Epithelial cell of esophagus (primary cell): Measurements from ENCODE around the gene CALHM5.

ENCODE experiments used
- DNase-seq: peaks from one replicate; pipeline ENCODE4 v3.0.0; 2010; ENCODE audit warnings: low read depth
- H3K4me3 ChIP-seq: 2 replicates; pipeline ENCODE4 v1.5.1; 2011; ENCODE audit warnings: mild to moderate bottlenecking, low read length, control low read depth
- TF ChIP-seq, protein P1 (sequence below): IDR thresholded peaks from 2 replicates; pipeline ENCODE4 v1.5.1; 2011; ENCODE audit warnings: low read depth, mild to moderate bottlenecking, low read length, control low read depth, inconsistent platforms; ENCODE audit not compliant: insufficient read depth; ENCODE audit errors: missing control alignments

The CALHM5 gene, protein sequence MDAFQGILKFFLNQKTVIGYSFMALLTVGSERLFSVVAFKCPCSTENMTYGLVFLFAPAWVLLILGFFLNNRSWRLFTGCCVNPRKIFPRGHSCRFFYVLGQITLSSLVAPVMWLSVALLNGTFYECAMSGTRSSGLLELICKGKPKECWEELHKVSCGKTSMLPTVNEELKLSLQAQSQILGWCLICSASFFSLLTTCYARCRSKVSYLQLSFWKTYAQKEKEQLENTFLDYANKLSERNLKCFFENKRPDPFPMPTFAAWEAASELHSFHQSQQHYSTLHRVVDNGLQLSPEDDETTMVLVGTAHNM

DNA sequence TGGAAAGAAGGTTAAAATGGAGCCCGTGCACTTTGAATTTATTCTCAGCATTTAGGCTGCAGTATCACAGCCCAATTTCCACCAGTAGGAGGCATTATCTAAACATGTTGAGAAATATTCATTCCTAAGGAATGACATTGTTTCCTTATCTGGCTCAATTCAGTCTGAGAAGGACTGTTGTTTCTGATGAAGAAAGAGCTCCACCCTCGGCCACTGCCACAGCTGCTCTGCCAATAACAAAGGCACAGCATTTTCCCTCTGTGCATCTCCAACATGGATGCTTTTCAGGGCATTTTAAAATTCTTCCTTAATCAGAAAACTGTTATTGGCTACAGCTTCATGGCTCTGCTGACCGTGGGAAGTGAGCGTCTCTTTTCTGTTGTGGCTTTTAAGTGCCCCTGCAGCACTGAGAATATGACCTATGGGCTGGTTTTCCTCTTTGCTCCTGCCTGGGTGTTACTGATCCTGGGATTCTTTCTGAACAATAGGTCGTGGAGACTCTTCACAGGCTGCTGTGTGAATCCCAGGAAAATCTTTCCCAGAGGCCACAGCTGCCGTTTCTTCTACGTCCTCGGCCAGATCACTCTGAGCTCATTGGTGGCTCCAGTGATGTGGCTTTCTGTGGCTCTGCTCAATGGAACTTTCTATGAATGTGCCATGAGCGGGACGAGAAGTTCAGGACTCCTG, at the start of gene CALHM5:
TSS of gene CALHM5 (plus strand) at position 216 of the 687 bp plus-strand sequence. CDS start at position 274, 58 bp downstream.
- no peak within 1 kb of the TSS for H3K4me3 ChIP-seq
- DNase-seq, result peak; percentile 85
- TF ChIP-seq, protein P1, sequence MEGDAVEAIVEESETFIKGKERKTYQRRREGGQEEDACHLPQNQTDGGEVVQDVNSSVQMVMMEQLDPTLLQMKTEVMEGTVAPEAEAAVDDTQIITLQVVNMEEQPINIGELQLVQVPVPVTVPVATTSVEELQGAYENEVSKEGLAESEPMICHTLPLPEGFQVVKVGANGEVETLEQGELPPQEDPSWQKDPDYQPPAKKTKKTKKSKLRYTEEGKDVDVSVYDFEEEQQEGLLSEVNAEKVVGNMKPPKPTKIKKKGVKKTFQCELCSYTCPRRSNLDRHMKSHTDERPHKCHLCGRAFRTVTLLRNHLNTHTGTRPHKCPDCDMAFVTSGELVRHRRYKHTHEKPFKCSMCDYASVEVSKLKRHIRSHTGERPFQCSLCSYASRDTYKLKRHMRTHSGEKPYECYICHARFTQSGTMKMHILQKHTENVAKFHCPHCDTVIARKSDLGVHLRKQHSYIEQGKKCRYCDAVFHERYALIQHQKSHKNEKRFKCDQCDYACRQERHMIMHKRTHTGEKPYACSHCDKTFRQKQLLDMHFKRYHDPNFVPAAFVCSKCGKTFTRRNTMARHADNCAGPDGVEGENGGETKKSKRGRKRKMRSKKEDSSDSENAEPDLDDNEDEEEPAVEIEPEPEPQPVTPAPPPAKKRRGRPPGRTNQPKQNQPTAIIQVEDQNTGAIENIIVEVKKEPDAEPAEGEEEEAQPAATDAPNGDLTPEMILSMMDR, result peak; percentile 69

DNA sequence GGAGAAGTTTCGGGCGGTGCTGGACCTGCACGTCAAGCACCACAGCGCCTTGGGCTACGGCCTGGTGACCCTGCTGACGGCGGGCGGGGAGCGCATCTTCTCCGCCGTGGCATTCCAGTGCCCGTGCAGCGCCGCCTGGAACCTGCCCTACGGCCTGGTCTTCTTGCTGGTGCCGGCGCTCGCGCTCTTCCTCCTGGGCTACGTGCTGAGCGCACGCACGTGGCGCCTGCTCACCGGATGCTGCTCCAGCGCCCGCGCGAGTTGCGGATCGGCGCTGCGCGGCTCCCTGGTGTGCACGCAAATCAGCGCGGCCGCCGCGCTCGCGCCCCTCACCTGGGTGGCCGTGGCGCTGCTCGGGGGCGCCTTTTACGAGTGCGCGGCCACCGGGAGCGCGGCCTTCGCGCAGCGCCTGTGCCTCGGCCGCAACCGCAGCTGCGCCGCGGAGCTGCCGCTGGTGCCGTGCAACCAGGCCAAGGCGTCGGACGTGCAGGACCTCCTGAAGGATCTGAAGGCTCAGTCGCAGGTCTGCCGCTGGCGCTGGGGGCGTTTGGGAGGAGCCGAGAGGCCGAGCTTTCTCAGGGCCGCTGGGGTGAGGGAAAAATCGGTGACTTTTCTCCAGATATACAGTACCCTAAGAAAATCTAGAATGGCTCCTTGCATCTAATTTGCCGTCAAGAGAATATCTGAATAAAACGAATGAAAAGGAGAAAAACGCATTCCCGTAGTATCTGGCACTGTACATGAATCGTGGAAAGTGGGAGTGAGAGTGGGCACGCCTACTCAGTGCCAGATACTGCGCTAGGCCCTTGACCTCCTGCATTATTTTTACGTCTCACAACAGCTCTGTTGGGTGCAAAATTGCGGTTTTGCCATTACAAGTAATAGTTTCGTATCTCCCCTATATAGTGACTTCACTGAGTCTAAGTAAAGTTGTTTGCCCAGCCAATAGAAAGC, 49.2 kb upstream of the CALHM5 start:
- TF ChIP-seq, protein P1, result no peak
- H3K4me3 ChIP-seq, result peak overlapping the region; percentile 23
- peak; percentile 67 for DNase-seq

DNA sequence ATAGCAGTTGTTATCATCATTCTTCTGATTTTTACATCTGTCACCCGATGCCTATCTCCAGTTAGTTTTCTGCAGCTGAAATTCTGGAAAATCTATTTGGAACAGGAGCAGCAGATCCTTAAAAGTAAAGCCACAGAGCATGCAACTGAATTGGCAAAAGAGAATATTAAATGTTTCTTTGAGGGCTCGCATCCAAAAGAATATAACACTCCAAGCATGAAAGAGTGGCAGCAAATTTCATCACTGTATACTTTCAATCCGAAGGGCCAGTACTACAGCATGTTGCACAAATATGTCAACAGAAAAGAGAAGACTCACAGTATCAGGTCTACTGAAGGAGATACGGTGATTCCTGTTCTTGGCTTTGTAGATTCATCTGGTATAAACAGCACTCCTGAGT, 48.1 kb upstream of the CALHM5 start:
- DNase-seq, result no peak
- no peak overlapping the region for H3K4me3 ChIP-seq
- TF ChIP-seq, protein P1, result no peak

DNA sequence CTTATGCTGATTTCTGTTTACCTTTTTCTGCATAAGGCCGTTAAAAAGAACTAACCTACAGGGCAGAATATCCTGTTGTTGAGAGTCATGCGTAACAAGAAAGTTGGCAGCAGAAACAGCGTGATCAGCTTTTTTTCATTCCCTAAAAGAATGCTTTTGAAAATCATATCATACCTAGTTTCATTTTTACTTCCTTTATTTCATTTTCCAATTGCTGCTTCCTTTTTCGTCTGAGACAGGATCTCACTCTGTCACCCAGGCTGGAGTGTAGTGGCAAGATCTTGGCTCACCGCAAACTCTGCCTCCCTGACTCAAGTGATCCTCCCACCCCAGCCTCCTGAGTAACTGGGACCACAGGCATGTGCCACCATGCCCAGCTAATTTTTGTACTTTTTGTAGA, 46.2 kb upstream of the CALHM5 start:
- no peak for DNase-seq
- H3K4me3 ChIP-seq, result no peak overlapping the region
- TF ChIP-seq, protein P1, result no peak

DNA sequence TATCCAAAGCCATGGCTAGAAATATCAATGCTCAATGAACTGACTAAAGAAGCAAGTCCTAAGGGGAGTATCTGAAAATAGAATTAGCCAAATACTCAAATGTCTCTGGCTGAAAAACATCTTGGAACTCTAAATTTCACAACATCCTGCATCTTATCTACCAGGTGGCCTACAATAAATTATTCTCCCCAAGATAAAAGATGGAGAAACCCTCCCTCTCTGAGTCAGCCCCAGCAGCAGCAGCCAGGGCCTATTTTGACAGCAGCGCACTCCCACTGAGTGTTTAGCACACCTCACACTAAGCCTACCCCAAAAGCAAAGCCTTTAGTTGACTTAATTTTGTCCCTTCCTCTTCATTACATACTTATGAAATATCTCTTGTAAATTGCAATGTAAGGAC, 44.3 kb upstream of the CALHM5 start:
- DNase-seq, result no peak
- no peak overlapping the region for H3K4me3 ChIP-seq
- TF ChIP-seq, protein P1, result no peak

DNA sequence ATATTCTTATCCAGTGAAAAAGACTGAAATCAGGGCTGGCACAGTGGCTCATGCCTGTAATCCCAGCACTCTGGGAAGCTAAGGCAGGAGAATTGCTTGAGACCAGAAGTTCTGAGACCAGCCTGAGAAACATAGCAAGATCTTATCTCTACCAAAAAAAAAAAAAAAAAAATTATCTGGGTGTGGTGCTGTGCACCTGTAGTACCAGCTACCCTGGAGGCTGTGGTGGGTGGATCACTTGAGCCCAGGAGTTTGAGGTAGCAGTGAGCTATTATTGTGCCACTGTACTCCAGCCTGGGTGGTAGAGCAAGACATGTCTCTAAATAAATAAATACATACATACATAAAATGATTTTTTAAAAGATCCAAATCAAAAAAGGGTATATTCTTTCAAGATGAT, 43.9 kb upstream of the CALHM5 start:
- no peak for DNase-seq
- TF ChIP-seq, protein P1, result no peak
- no peak overlapping the region for H3K4me3 ChIP-seq
